Endothelial cell of umbilical vein (primary cell): ENCODE data around the gene PEMT. TPM values are rescaled to one million over a fixed set of nuclear protein-coding genes. Genes with fewer than 3 reads are reported as not detected.

Experiments
- BruUV-seq: library from RNA; stranded (reverse); fragments of 400-500 nt; replicated peaks from 2 replicates; lab custom pipeline; 2021; lab: Mats Ljungman, UMichigan
- CTCF ChIA-PET: fragments of 300-600, 350-600 bp; sonication (Branson Sonifier 250); formaldehyde crosslinking; loops from one replicate; lab custom pipeline; 2021; ENCODE audit warnings: antibody characterized with exemption, inconsistent platforms; lab: Charles Lee
- POLR2A ChIA-PET: fragments of 300-600, 350-600 bp; sonication (Branson Sonifier 250); formaldehyde crosslinking; loops from one replicate; lab custom pipeline; 2021; ENCODE audit warnings: antibody characterized with exemption, inconsistent platforms; lab: Charles Lee
- DNase-seq: peaks from one replicate; pipeline ENCODE4 v3.0.0-alpha.2; 2011; ENCODE audit warnings: low read depth, low spot score
- FAIRE-seq: peaks from 2 replicates; lab custom pipeline; 2011; peaks lifted over from hg19 to GRCh38; lab: Jason Lieb, UNC
- H2AFZ ChIP-seq: 2 replicates; pipeline ENCODE4 v1.6.0; 2012; ENCODE audit warnings: low read depth, low read length, control low read depth, inconsistent platforms
- H3K27ac ChIP-seq: 2 replicates; pipeline ENCODE4 v1.5.1; 2011; ENCODE audit warnings: low read depth, mild to moderate bottlenecking, control low read depth, low read length, moderate library complexity; ENCODE audit not compliant: insufficient read depth
- H3K27me3 ChIP-seq, 2 experiments: 2 replicates each; pipeline versions ENCODE4 v1.6.0 to v1.6.1; 2011; ENCODE audit warnings: low read length in 2 of 2, mixed read lengths in 1 of 2; ENCODE audit not compliant: control insufficient read depth in 2 of 2, insufficient read depth in 2 of 2
- H3K36me3 ChIP-seq, 2 experiments: 2 replicates in 1 of 2; 3 replicates in 1 of 2; pipeline ENCODE4 v1.5.1; 2011; ENCODE audit warnings: low read length in 2 of 2, mild to moderate bottlenecking in 1 of 2, moderate library complexity in 1 of 2; ENCODE audit not compliant: control insufficient read depth in 2 of 2, insufficient read depth in 2 of 2; ENCODE audit errors: extremely low read depth in 1 of 2
- H3K4me1 ChIP-seq: 3 replicates; pipeline ENCODE4 v1.5.1; 2011; ENCODE audit warnings: mild to moderate bottlenecking, low read length; ENCODE audit not compliant: control insufficient read depth, insufficient read depth; ENCODE audit errors: extremely low read depth
- H3K4me2 ChIP-seq: 2 replicates; pipeline ENCODE4 v1.6.1; 2011; ENCODE audit warnings: low read length, control low read depth, mixed read lengths; ENCODE audit not compliant: insufficient read depth
- H3K4me3 ChIP-seq, 3 experiments: fragments of 200-600 bp in 1 of 3; sonication (generic), shearing (Covaris generic) in 1 of 3; replicated peaks in 1 of 3; 2 replicates each; pipeline ENCODE4 v1.5.1; 2011 to 2016; ENCODE audit warnings: control low read depth in 3 of 3, low read length in 3 of 3, mild to moderate bottlenecking in 2 of 3, inconsistent platforms in 1 of 3, low read depth in 1 of 3, moderate library complexity in 1 of 3; ENCODE audit not compliant: insufficient read depth in 1 of 3
- H3K79me2 ChIP-seq: 2 replicates; pipeline ENCODE4 v1.6.0; 2012; ENCODE audit warnings: low read length, inconsistent platforms; ENCODE audit not compliant: control insufficient read depth, insufficient read depth
- H3K9ac ChIP-seq: replicated peaks from 2 replicates; pipeline ENCODE3; 2011; ENCODE audit warnings: low read length, control low read depth; ENCODE audit not compliant: insufficient read depth; ENCODE audit errors: extremely low read depth
- H3K9me1 ChIP-seq: replicated peaks from 3 replicates; pipeline ENCODE4 v1.6.0; 2011; ENCODE audit warnings: mild to moderate bottlenecking, low read length; ENCODE audit not compliant: control insufficient read depth, insufficient read depth; ENCODE audit errors: extremely low read depth
- H3K9me3 ChIP-seq: replicated peaks from 2 replicates; pipeline ENCODE4 v1.5.1; 2012; ENCODE audit warnings: low read length, inconsistent platforms; ENCODE audit not compliant: control insufficient read depth, insufficient read depth
- H4K20me1 ChIP-seq: replicated peaks from 2 replicates; pipeline ENCODE3; 2011; ENCODE audit warnings: mild to moderate bottlenecking, low read length; ENCODE audit not compliant: control insufficient read depth, insufficient read depth; ENCODE audit errors: extremely low read depth
- CTCF ChIP-seq, 2 donors: IDR thresholded peaks; 1 replicate in 1 of 2; 2 replicates in 1 of 2; pipeline ENCODE4 v1.5.1; 2011; ENCODE audit warnings: low read length in 2 of 2, mild to moderate bottlenecking in 2 of 2, moderate library complexity in 2 of 2, control low read depth in 1 of 2, inconsistent platforms in 1 of 2, low read depth in 1 of 2; ENCODE audit not compliant: insufficient read depth in 1 of 2; ENCODE audit errors: extremely low read depth in 1 of 2
- EZH2 ChIP-seq: IDR thresholded peaks from 2 replicates; pipeline ENCODE4 v1.6.1; 2012; ENCODE audit warnings: borderline replicate concordance, low read depth, mild to moderate bottlenecking, moderate library complexity, low read length, inconsistent platforms; ENCODE audit not compliant: severe bottlenecking
- FOS ChIP-seq: IDR thresholded peaks from 2 replicates; pipeline ENCODE4 v1.6.1; 2011; ENCODE audit warnings: mild to moderate bottlenecking, low read length, moderate library complexity, borderline replicate concordance; ENCODE audit not compliant: insufficient read depth
- GATA2 ChIP-seq: IDR thresholded peaks from 2 replicates; pipeline ENCODE4 v1.7.0; 2011; ENCODE audit warnings: low read depth, mild to moderate bottlenecking, moderate library complexity, mixed read lengths, low read length; ENCODE audit not compliant: insufficient read length, insufficient read depth
- JUN ChIP-seq: IDR thresholded peaks from 2 replicates; pipeline ENCODE4 v1.6.1; 2011; ENCODE audit warnings: borderline replicate concordance, low read depth; ENCODE audit not compliant: insufficient read length, insufficient read depth
- MAX ChIP-seq: IDR thresholded peaks from 2 replicates; pipeline ENCODE4 v1.6.1; 2011; ENCODE audit not compliant: insufficient read depth, insufficient read length
- MYC ChIP-seq: IDR thresholded peaks from one replicate; pipeline ENCODE4 v1.6.1; 2011; ENCODE audit warnings: mild to moderate bottlenecking, low read depth, low read length
- POLR2A ChIP-seq: IDR thresholded peaks from 2 replicates; pipeline ENCODE4 v1.6.1; 2012; ENCODE audit warnings: low read depth, mild to moderate bottlenecking, control low read depth, low read length
- POLR2AphosphoS5 ChIP-seq: IDR thresholded peaks from 2 replicates; pipeline ENCODE4 v1.6.1; 2012; ENCODE audit warnings: low read depth, mild to moderate bottlenecking, control low read depth, low read length, moderate library complexity; ENCODE audit not compliant: insufficient read depth
- dilution Hi-C: fragments of 300-500 bp; cut with MboI; formaldehyde crosslinking; loops from one replicate; pipeline ENCODE4 v1.15.0; 2019; ENCODE audit warnings: low sequenced_read_pairs; ENCODE audit not compliant: extremely low pct_ligation_motif_present
- intact Hi-C: fragments of 100-400 bp; cut with micrococcal nuclease; formaldehyde crosslinking; loops from one replicate; pipeline ENCODE4 v1.10.0; 2022
- polyA plus RNA-seq, 4 experiments: library from polyadenylated mRNA; depleted of rRNA in 3 of 4; stranded (reverse) in 3 of 4; unstranded in 1 of 4; fragments of >200 nt; gene quantifications; 2 replicates each; pipeline versions ENCODE4 v1.2.1 to v1.2.3, GENCODE V29; 2011 to 2012; ENCODE audit warnings: missing spikeins in 1 of 4
- total RNA-seq: library from RNA; stranded (reverse); gene quantifications from 2 replicates; pipeline ENCODE4 v1.2.3, GENCODE V29; 2021

The PEMT gene
- total and polyA plus RNA-seq, 2 donors (not counting 3 experiments of a cell fraction or from before 2014, with no cell fraction given) = 35.1 to 58.4 TPM

GRCh38 chr17:17508646-17509591, 82.6 kb downstream of the PEMT start:
- Histone ChIP-seq H3K4me3 (no peak overlapping the region), H3K9me3 (no peaks in the 10 kb centered on the region), H3K4me1 (no peaks in the 10 kb centered on the region), H4K20me1 (no peaks in the 10 kb centered on the region), H3K36me3 (no peaks in the 10 kb centered on the region), H3K27me3 (no peaks in the 10 kb centered on the region), H2AFZ (no peak overlapping the region), H3K9me1 (no peaks in the 10 kb centered on the region), H3K9ac (no peak overlapping the region), H3K4me2 (no peak overlapping the region), H3K27ac (no peak overlapping the region), H3K79me2 (no peaks in the 10 kb centered on the region)
- TF ChIP-seq FOS (no peak), EZH2 (no peak), POLR2AphosphoS5 (no peak), JUN (no peak), GATA2 (no peak), MYC (no peak), POLR2A (no peak), CTCF (IDR thresholded peaks at IDR 0.05; ENCODE audit: extremely low read depth in 1 of 2, insufficient read depth in 1 of 2, low read depth in 1 of 2, low read length in 2 of 2) (no peak), MAX (no peak)
- BruUV-seq = no TSS peak
- DNase-seq = no peak
- POLR2A ChIA-PET = no interaction called here
- CTCF ChIA-PET = interaction anchor here (0.9 to 4.5 kb wide), 2 partner anchors 12 to 105 kb away, joined by 4 to 37 read pairs; partner anchors contain the start of gene RASD1
- FAIRE-seq = no peak
- dilution Hi-C loops (no loop called here), intact Hi-C loops (no loop called here)
